Frontal cortex (tissue), 4 donors: ENCODE measurements around the gene HCK. TPM values are rescaled to one million over a fixed set of nuclear protein-coding genes. Genes with fewer than 3 reads are reported as not detected.

Source experiments
- DNase-seq, 2 donors: peaks; one replicate each; pipeline ENCODE4 v3.0.0; 2012; ENCODE audit warnings: low spot score in 2 of 2
- FAIRE-seq: peaks from 2 replicates; lab custom pipeline; 2012; peaks lifted over from hg19 to GRCh38; lab: Jason Lieb, UNC
- total RNA-seq: library from RNA; depleted of rRNA; stranded (reverse); fragments of >200 nt; gene quantifications from one replicate; pipeline ENCODE4 v1.2.3, GENCODE V29; 2014
- donor health status: control.
- donor health status: control.
- donor health status: control.

HCK gene
- total RNA-seq, result 2.9 TPM

GRCh38 chr20:32052090-32052777 is at the start of gene HCK:
HCK (plus strand) TSS chr20:32052242.
- no peak for DNase-seq
- no peak for FAIRE-seq

- FAIRE-seq, result no peak
- DNase-seq, result no peak
These were observed 48.7 kb upstream of the HCK start for GRCh38 chr20:32003325-32003724.

GRCh38 chr20:32004963-32005362 is 47.1 kb upstream of the HCK start:
- DNase-seq (no peak), FAIRE-seq (no peak)

- FAIRE-seq (no peak), DNase-seq (no peak)
These were observed 46.0 kb upstream of the HCK start for GRCh38 chr20:32006053-32006452.

- no peak for FAIRE-seq
- DNase-seq, result no peak
These were observed 44.9 kb upstream of the HCK start for GRCh38 chr20:32006841-32007786.

- DNase-seq (no peak), FAIRE-seq (no peak)
These were observed 44.0 kb upstream of the HCK start for GRCh38 chr20:32007787-32008616.

GRCh38 chr20:32009564-32009963 is 42.5 kb upstream of the HCK start:
- no peak for FAIRE-seq
- DNase-seq, result no peak

GRCh38 chr20:32010101-32010500 is 41.9 kb upstream of the HCK start, which contains the start of gene CCM2L:
CCM2L (plus strand) TSS chr20:32010438; CDS start chr20:32010455, 17 bp downstream.
- FAIRE-seq, result no peak
- DNase-seq, result no peak

GRCh38 chr20:32010666-32011065 is 41.4 kb upstream of the HCK start:
- FAIRE-seq, result no peak
- DNase-seq, result no peak

- no peak for DNase-seq
- no peak for FAIRE-seq
These were observed 39.8 kb upstream of the HCK start for GRCh38 chr20:32012159-32012688.

- FAIRE-seq, result no peak
These were observed 38.7 kb upstream of the HCK start for GRCh38 chr20:32013326-32013725.

GRCh38 chr20:32017711-32018251 is 34.3 kb upstream of the HCK start:
- FAIRE-seq (no peak), DNase-seq (peak in 1 of 2 donors; percentile 43)

More at GRCh38 chr20:32013326-32013725, 38.7 kb upstream of the HCK start:
- no peak for DNase-seq

- FAIRE-seq (no peak), DNase-seq (peak; percentile 56 to 68)
These were observed 33.5 kb upstream of the HCK start for GRCh38 chr20:32018269-32019155.

- no peak for FAIRE-seq
These were observed 32.9 kb upstream of the HCK start for GRCh38 chr20:32019156-32019510.

GRCh38 chr20:32019563-32020463 is 32.2 kb upstream of the HCK start:
- FAIRE-seq (no peak), DNase-seq (no peak)

More at GRCh38 chr20:32019156-32019510, 32.9 kb upstream of the HCK start:
- DNase-seq, result peak in 1 of 2 donors; percentile 43

- FAIRE-seq, result no peak
- DNase-seq, result no peak
These were observed 31.0 kb upstream of the HCK start for GRCh38 chr20:32021091-32021490.

GRCh38 chr20:32024683-32025295 is 27.3 kb upstream of the HCK start:
- no peak for DNase-seq
- no peak for FAIRE-seq
